Trophoblast cell (in vitro differentiated cells and primary cell): Measurements from ENCODE around the gene BDH1.
A peak's percentile ranks its signal among the peaks of the same experiment; 100 is the strongest.
"Not testable (repeated sequence)": the region's sequence is repeated elsewhere in the genome, so short reads cannot be mapped to it uniquely, and the experiment has no call there.

Source experiments
- DNase-seq, 2 donors: peaks; one replicate each; pipeline ENCODE4 v3.0.0-alpha.2; 2016
- H2AFZ ChIP-seq: 2 replicates; pipeline ENCODE4 v1.6.1; 2013; ENCODE audit warnings: low read length, moderate library complexity, mild to moderate bottlenecking; ENCODE audit not compliant: insufficient read depth, poor library complexity
- H2AK5ac ChIP-seq: 2 replicates; pipeline ENCODE4 v1.6.1; 2013; ENCODE audit warnings: mild to moderate bottlenecking, low read length
- H2BK120ac ChIP-seq: 2 replicates; pipeline ENCODE4 v1.6.1; 2013; ENCODE audit warnings: low read length, mild to moderate bottlenecking, moderate library complexity; ENCODE audit not compliant: insufficient read depth, poor library complexity
- H2BK12ac ChIP-seq: 2 replicates; pipeline ENCODE4 v1.6.1; 2013; ENCODE audit warnings: mild to moderate bottlenecking, low read length, moderate library complexity
- H2BK5ac ChIP-seq: 2 replicates; pipeline ENCODE4 v1.6.1; 2013; ENCODE audit warnings: low read length, low read depth, moderate library complexity, mild to moderate bottlenecking; ENCODE audit not compliant: poor library complexity
- H3K14ac ChIP-seq: 2 replicates; pipeline ENCODE4 v1.6.1; 2013; ENCODE audit warnings: mild to moderate bottlenecking, low read length
- H3K18ac ChIP-seq: 2 replicates; pipeline ENCODE4 v1.6.1; 2013; ENCODE audit warnings: mild to moderate bottlenecking, low read length
- H3K23ac ChIP-seq: 2 replicates; pipeline ENCODE4 v1.6.1; 2013; ENCODE audit warnings: low read length
- H3K27ac ChIP-seq: 2 replicates; pipeline ENCODE4 v1.5.1; 2013; ENCODE audit warnings: low read depth, mild to moderate bottlenecking, inconsistent platforms, low read length, moderate library complexity
- H3K27me3 ChIP-seq: 2 replicates; pipeline ENCODE4 v1.6.1; 2013; ENCODE audit warnings: inconsistent platforms, mild to moderate bottlenecking, low read length, moderate library complexity; ENCODE audit not compliant: insufficient read depth
- H3K36me3 ChIP-seq, 2 experiments: 1 replicate in 1 of 2; 2 replicates in 1 of 2; pipeline ENCODE4 v1.6.1; 2013; ENCODE audit warnings: low read length in 2 of 2, mild to moderate bottlenecking in 2 of 2, moderate library complexity in 1 of 2; ENCODE audit not compliant: insufficient read depth in 2 of 2, control insufficient read depth in 1 of 2
- H3K4ac ChIP-seq: 2 replicates; pipeline ENCODE4 v1.6.1; 2013; ENCODE audit warnings: low read depth, mild to moderate bottlenecking, low read length, moderate library complexity
- H3K4me1 ChIP-seq, 2 experiments: 1 replicate in 1 of 2; 2 replicates in 1 of 2; pipeline ENCODE4 v1.6.1; 2013; ENCODE audit warnings: low read length in 2 of 2, mild to moderate bottlenecking in 2 of 2, moderate library complexity in 1 of 2; ENCODE audit not compliant: insufficient read depth in 2 of 2, control insufficient read depth in 1 of 2
- H3K4me2 ChIP-seq: 2 replicates; pipeline ENCODE4 v1.6.1; 2013; ENCODE audit warnings: inconsistent platforms, mild to moderate bottlenecking, low read length, moderate library complexity
- H3K4me3 ChIP-seq: 2 replicates; pipeline ENCODE4 v1.5.1; 2013; ENCODE audit warnings: mild to moderate bottlenecking, low read depth, low read length, inconsistent platforms
- H3K79me1 ChIP-seq: one replicate; pipeline ENCODE4 v1.6.1; 2013; ENCODE audit warnings: low read length
- H3K79me2 ChIP-seq: 2 replicates; pipeline ENCODE4 v1.6.1; 2013; ENCODE audit warnings: low read length, mild to moderate bottlenecking; ENCODE audit not compliant: control insufficient read depth, insufficient read depth, poor library complexity
- H3K9ac ChIP-seq: 2 replicates; pipeline ENCODE4 v1.6.1; 2013; ENCODE audit warnings: mild to moderate bottlenecking, low read length
- H3K9me3 ChIP-seq: 2 replicates; pipeline ENCODE4 v1.6.1; 2013; ENCODE audit warnings: low read depth, mild to moderate bottlenecking, control low read depth, inconsistent platforms, low read length; ENCODE audit not compliant: insufficient read depth
- H4K12ac ChIP-seq: 2 replicates; pipeline ENCODE4 v1.6.1; 2013; ENCODE audit warnings: low read depth, mild to moderate bottlenecking, low read length, moderate library complexity
- H4K8ac ChIP-seq: 2 replicates; pipeline ENCODE4 v1.6.1; 2013; ENCODE audit warnings: low read depth, mild to moderate bottlenecking, low read length, moderate library complexity
- H4K91ac ChIP-seq: one replicate; pipeline ENCODE4 v1.6.1; 2013; ENCODE audit warnings: low read depth, mild to moderate bottlenecking, low read length, moderate library complexity
- WGBS: extraction: QIAGEN DNeasy Blood & Tissue Kit; methylation state at CpG from one replicate; pipeline ENCODE4 v1.1.7; 2013; ENCODE audit warnings: missing lambda C conversion rate; ENCODE audit not compliant: insufficient read length, insufficient coverage; ENCODE audit errors: extremely low coverage; 5-methylcytosine and 5-hydroxymethylcytosine counted together

Gene BDH1

GRCh38 chr3:197477816-197478215 is 78.0 kb downstream of the BDH1 start:
- H3K36me3 ChIP-seq, H3K4me2 ChIP-seq, H4K91ac ChIP-seq, H3K9me3 ChIP-seq, H2AFZ ChIP-seq, H3K9ac ChIP-seq, H3K4ac ChIP-seq, H3K27me3 ChIP-seq, H2AK5ac ChIP-seq, H2BK12ac ChIP-seq, DNase-seq, H3K79me1 ChIP-seq, H2BK5ac ChIP-seq, H3K14ac ChIP-seq, H3K4me1 ChIP-seq, H3K23ac ChIP-seq, H2BK120ac ChIP-seq, H3K27ac ChIP-seq, H3K18ac ChIP-seq, H4K8ac ChIP-seq, H3K4me3 ChIP-seq, H4K12ac ChIP-seq, H3K79me2 ChIP-seq: not testable (repeated sequence)
- WGBS: no CpG with 5 or more reads among the region's 7 CpGs

- Histone ChIP-seq H3K14ac (no peak overlapping the region), H3K36me3 (no peaks in the 10 kb centered on the region), H3K4me3 (no peak overlapping the region), H4K12ac (no peak overlapping the region), H4K8ac (no peak overlapping the region), H2AK5ac (no peak overlapping the region), H3K79me1 (peaks cover 2% of the 10 kb centered on the region), H3K4me1 (peaks cover 6 to 10% of the 10 kb centered on the region in 2 experiments), H3K9ac (no peak overlapping the region), H3K18ac (no peak overlapping the region), H2BK12ac (no peak overlapping the region), H3K27ac (no peak overlapping the region), H3K4me2 (no peak overlapping the region), H3K9me3 (peaks cover 2% of the 10 kb centered on the region), H3K23ac (no peak overlapping the region), H4K91ac (no peak overlapping the region), H3K27me3 (no peaks in the 10 kb centered on the region), H2BK120ac (no peak overlapping the region), H3K79me2 (no peaks in the 10 kb centered on the region), H3K4ac (no peak overlapping the region), H2BK5ac (no peak overlapping the region), H2AFZ (no peak overlapping the region)
- no peak for DNase-seq
- no CpG with 5 or more reads among the region's 5 CpGs for WGBS
These were observed 79.7 kb downstream of the BDH1 start for GRCh38 chr3:197475997-197476525.

- Histone ChIP-seq H2AK5ac (no peak overlapping the region), H4K12ac (no peak overlapping the region), H2BK120ac (no peak overlapping the region), H3K79me2 (no peaks in the 10 kb centered on the region), H3K4me1 (peaks cover 6 to 10% of the 10 kb centered on the region in 2 experiments), H3K18ac (no peak overlapping the region), H4K8ac (no peak overlapping the region), H4K91ac (no peak overlapping the region), H3K79me1 (peaks cover 2% of the 10 kb centered on the region), H3K36me3 (no peaks in the 10 kb centered on the region), H2AFZ (no peak overlapping the region), H3K4me2 (no peak overlapping the region), H3K27me3 (no peaks in the 10 kb centered on the region), H3K27ac (no peak overlapping the region), H2BK12ac (no peak overlapping the region), H3K4ac (no peak overlapping the region), H3K23ac (no peak overlapping the region), H2BK5ac (no peak overlapping the region), H3K14ac (no peak overlapping the region), H3K4me3 (no peak overlapping the region), H3K9me3 (peaks cover 2% of the 10 kb centered on the region), H3K9ac (no peak overlapping the region)
- no CpG with 5 or more reads among the region's 3 CpGs for WGBS
- DNase-seq: no peak
These were observed 80.3 kb downstream of the BDH1 start for GRCh38 chr3:197475514-197475913.

GRCh38 chr3:197472151-197472550 is 83.6 kb downstream of the BDH1 start:
- Histone ChIP-seq H3K27me3 (no peaks in the 10 kb centered on the region), H2BK120ac (no peak overlapping the region), H3K23ac (no peak overlapping the region), H3K36me3 (no peaks in the 10 kb centered on the region), H4K8ac (no peak overlapping the region), H3K4ac (no peak overlapping the region), H2AK5ac (peak overlapping the region; percentile 34), H3K4me2 (no peak overlapping the region), H3K14ac (peak overlapping the region; percentile 9), H4K12ac (no peak overlapping the region), H2BK12ac (peak overlapping the region; percentile 1), H3K27ac (no peak overlapping the region), H3K18ac (no peak overlapping the region), H3K4me3 (no peak overlapping the region), H2AFZ (no peak overlapping the region), H3K79me2 (peaks cover 1% of the 10 kb centered on the region), H3K9ac (no peak overlapping the region), H4K91ac (peak overlapping the region; percentile 25), H3K9me3 (peaks cover 2% of the 10 kb centered on the region), H3K79me1 (peaks cover 13% of the 10 kb centered on the region), H2BK5ac (no peak overlapping the region), H3K4me1 (peaks cover 16 to 23% of the 10 kb centered on the region in 2 experiments)
- WGBS: no CpG with 5 or more reads among the region's 2 CpGs
- DNase-seq: no peak
